ENCODE data around the gene SEPHS2. TPM values are rescaled to one million over a fixed set of nuclear protein-coding genes. Genes with fewer than 3 reads are reported as not detected.

The SEPHS2 gene
- total RNA-seq, 1 experiment from 2014 or later: 52.6 TPM

DNA sequence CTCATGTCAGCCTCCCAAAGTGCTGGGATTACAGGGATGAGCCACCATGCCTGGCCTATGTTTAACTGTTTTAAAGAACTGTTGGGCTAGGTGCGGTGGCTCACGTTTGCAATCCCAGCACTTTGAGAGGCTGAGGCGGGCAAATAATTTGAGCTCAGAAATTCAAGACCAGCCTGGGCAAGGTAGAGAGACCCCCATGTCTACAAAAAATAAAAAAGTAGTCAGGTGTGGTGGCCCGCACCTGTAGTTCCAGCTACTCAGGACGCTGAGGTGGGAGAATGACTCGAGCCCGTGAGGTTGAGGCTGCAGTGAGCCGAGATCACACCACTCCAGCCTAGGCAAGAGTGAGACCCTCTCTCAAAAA, 24.9 kb upstream of the SEPHS2 start:
- Histone ChIP-seq H3K56ac (ENCODE audit: insufficient read length, low read depth, low read length) (no peak overlapping the region), H3K79me1 (ENCODE audit: insufficient read depth, low read depth, low read length, poor library complexity, severe bottlenecking) (no peaks in the 10 kb centered on the region), H2BK5ac (ENCODE audit: insufficient read length, low read length) (no peak overlapping the region), H4K8ac (replicated peaks; ENCODE audit: insufficient read length, low read depth, low read length) (no peak overlapping the region), H3K9me3 (ENCODE audit: control insufficient read depth, low read depth, low read length) (no peaks in the 10 kb centered on the region), H4K5ac (ENCODE audit: insufficient read length, low read depth, low read length) (no peak overlapping the region), H3K9ac (ENCODE audit: extremely low read depth, insufficient read length, low read length) (no peak overlapping the region), H2AFZ (ENCODE audit: low read length) (no peak overlapping the region), H4K91ac (ENCODE audit: insufficient read length, low read depth, low read length) (no peak overlapping the region), H3K4me1 (ENCODE audit: insufficient read depth, low read length) (no peaks in the 10 kb centered on the region), H3K14ac (ENCODE audit: insufficient read depth, low read length) (no peak overlapping the region), H2BK15ac (ENCODE audit: low read depth, low read length) (no peak overlapping the region), H3K23ac (ENCODE audit: insufficient read length, low read depth, low read length) (no peak overlapping the region), H3T11ph (ENCODE audit: low read length) (no peak overlapping the region), H2AK5ac (ENCODE audit: insufficient read length, low read length) (no peak overlapping the region), H2BK12ac (ENCODE audit: insufficient read length, low read depth, low read length) (no peak overlapping the region), H3K27me3 (ENCODE audit: insufficient read depth, low read length) (no peaks in the 10 kb centered on the region), H2BK120ac (ENCODE audit: low read depth, low read length, poor library complexity, severe bottlenecking) (no peak overlapping the region), H3K4me2 (ENCODE audit: insufficient read depth, insufficient read length, low read length) (no peak overlapping the region), H3K4ac (ENCODE audit: low read depth, low read length) (no peak overlapping the region), H2BK20ac (ENCODE audit: low read depth, low read length, poor library complexity, severe bottlenecking) (no peak overlapping the region), H3K27ac (ENCODE audit: insufficient read length, low read depth, low read length) (no peak overlapping the region), H3K18ac (ENCODE audit: insufficient read length, low read depth, low read length) (no peak overlapping the region), H4K20me1 (ENCODE audit: control insufficient read depth, insufficient read depth, insufficient read length) (no peaks in the 10 kb centered on the region), H3K79me2 (ENCODE audit: insufficient read depth, low read length) (no peaks in the 10 kb centered on the region), H3K23me2 (ENCODE audit: insufficient read length, low read depth, low read length, poor library complexity, severe bottlenecking) (no peaks in the 10 kb centered on the region)
- no peak overlapping the region for H3K4me3 Mint-ChIP-seq
- H3K4me1 Mint-ChIP-seq: peaks cover 0 to 5% of the 10 kb centered on the region in 2 experiments; a peak in 1 of 4 replicates
- no peak for DNase-seq
- TF ChIP-seq CTCF (conservative IDR thresholded peaks at IDR 0.05): no peak
- no CpG with 5 or more reads among the region's 8 CpGs for WGBS (ENCODE audit: extremely low coverage, insufficient read length, low lambda C conversion rate)
- no peaks in the 10 kb centered on the region for H3K36me3 Mint-ChIP-seq (ENCODE audit: insufficient read depth in 1 of 3, low read depth in 3 of 3)
- H3K27ac Mint-ChIP-seq: no peak overlapping the region
- no peaks in the 10 kb centered on the region; a peak in 2 of 5 replicates for H3K9me3 Mint-ChIP-seq
- peaks cover 3% of the 10 kb centered on the region for H3K27me3 Mint-ChIP-seq (ENCODE audit: low read depth)
